GM21529 (cell line): ENCODE results near the gene ESRRA.
"Not testable (repeated sequence)": the region's sequence is repeated elsewhere in the genome, so short reads cannot be mapped to it uniquely, and the experiment has no call there.

ENCODE experiments used
- ATAC-seq: cut with Tn5 transposase; IDR thresholded peaks from one replicate; pipeline ENCODE4 v1.9.1; 2021; ENCODE audit not compliant: unreplicated experiment

The ESRRA gene

DNA sequence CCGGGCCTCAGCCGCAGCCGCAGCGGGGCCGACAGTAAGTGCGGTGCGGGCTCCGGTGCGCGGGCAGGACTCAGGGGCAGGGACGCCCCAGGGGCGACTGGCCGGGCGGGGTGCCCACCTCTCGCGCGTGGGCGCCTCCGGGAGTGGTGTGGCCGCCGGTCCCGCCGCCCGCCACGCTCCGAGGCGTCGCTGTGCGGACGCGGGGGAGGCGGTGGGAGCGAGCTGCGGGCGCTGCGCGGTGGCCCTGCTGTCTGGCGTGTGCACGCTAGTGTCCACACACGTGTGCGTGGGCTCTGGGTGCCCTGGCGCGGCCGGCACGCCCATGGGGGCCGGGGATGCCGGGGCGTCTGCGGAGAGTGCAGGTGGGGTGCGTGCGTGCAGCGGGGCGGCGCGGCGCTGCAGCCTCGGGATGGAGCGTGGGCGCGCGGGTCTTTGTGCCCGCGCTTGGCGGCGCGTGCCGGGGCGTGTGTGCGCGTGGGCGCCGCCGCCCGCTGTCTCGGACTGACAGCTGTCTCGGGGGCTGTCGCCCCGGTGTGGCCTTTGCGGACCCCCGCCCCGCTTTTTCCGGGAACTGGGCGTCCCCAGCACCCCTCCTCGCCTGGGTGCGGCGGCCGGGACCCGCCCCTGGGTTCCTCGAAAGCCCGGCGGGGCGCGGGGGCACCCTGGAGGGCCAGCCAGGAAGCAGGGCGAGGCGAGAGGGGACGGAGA is 13.4 kb upstream of the ESRRA start:
- ATAC-seq = no peak

DNA sequence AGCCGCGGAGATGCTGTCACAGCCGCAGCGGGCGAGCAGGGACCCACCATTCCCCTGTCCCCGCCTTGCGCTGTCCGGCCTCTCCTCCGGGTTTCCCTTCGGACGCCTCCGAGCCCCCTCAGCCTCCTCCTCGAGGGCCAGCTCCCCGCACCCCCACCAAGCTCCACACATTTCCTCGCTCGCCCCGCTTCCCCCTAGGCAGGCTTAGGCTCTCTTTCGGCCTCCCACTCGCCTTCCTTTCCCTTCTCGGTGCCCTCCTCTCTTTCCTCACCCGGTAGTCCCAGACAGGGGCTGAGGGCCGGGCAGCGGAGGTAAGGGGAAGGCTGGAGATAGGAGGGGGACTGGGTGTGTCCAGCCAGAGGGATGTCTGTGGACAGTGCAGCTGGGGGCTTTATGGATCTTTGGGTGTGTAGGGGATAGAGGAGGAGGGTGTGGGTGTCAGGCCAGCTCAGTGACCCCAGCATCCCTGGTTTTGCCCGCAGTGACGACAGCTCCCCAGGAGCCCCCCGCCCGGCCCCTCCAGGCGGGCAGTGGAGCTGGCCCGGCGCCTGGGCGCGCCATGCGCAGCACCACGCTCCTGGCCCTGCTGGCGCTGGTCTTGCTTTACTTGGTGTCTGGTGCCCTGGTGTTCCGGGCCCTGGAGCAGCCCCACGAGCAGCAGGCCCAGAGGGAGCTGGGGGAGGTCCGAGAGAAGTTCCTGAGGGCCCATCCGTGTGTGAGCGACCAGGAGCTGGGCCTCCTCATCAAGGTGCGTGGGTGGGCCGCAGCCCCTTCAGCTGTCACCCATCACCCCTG is 12.7 kb upstream of the ESRRA start:
- no peak for ATAC-seq

DNA sequence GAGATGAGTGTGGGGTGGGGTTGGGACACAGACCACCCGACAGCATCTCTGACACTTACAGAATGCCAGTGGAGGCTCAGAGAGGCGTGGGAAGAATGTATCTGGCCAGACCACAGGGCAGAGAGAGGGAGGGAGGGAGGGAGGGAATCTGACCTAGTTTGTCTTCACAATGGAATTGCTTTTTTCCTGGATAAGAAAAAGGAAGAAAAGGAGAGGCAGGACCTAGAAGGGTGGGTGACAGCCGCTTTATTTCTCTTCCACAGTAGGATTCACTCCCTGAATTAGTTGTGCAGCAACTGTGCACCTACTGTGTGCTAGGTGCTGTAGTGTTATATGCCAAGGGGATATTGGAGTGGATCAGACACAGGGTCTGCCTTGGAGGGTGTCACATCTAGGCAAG is 10.6 kb upstream of the ESRRA start:
- no peak for ATAC-seq

DNA sequence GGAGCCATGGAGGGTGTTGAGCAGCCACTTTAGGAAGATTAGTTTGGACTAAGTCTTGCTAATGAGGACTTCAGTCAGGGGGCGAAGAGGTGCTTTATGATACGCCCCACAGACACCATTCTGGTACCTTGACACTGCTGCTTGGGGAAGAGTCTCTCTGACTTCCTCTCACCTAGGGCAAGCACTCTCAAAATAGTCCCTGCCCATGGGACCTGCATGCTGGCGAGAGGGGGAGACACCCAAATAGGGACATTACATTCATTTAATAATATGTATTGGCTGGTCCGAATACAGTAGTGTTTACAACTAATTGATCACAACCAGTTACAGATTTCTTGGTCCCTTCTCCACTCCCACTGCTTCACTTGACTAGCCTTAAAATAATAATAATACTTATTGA is 9.6 kb upstream of the ESRRA start:
- ATAC-seq = no peak

DNA sequence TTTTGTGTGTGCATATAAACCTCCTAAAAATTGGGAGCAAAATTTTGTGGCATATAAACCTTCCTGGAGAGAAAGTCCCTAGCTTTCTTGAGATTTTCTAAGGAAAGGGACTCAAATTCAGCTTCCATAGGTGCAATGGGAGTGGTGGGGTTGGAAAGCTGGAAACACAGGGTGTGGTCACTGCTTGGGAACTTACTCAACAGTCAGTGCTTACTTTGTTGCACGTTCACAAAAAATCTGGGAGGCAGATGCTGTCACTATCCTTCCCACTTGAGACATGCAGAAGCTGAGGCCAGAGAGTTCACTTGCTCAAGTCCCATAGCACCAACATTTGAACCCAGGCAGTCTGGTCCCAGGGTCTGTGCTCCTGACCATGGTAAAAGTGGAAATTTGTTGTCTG is 9.1 kb upstream of the ESRRA start:
- no peak for ATAC-seq

DNA sequence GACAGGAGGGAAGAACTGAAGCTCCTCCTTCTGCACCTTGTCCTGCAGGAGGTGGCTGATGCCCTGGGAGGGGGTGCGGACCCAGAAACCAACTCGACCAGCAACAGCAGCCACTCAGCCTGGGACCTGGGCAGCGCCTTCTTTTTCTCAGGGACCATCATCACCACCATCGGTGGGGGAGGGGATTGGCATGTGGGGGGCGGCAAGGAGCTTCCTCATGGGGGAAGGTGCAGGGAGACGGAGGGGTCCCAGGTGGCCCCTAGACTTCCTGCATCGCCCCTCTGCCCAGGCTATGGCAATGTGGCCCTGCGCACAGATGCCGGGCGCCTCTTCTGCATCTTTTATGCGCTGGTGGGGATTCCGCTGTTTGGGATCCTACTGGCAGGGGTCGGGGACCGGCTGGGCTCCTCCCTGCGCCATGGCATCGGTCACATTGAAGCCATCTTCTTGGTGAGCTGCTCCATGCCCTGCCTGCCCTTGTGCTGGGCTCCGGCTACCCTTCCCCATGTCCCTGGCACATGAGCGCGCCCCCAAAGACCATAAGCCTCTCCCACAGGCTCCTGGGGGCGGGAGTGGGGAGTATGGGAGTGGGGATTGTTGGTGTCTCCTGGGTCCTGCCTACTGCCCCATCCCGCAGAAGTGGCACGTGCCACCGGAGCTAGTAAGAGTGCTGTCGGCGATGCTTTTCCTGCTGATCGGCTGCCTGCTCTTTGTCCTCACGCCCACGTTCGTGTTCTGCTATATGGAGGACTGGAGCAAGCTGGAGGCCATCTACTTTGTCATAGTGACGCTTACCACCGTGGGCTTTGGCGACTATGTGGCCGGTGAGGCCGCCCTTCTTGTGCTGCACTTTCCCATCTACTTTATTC is 8.3 kb upstream of the ESRRA start:
- ATAC-seq = no peak

DNA sequence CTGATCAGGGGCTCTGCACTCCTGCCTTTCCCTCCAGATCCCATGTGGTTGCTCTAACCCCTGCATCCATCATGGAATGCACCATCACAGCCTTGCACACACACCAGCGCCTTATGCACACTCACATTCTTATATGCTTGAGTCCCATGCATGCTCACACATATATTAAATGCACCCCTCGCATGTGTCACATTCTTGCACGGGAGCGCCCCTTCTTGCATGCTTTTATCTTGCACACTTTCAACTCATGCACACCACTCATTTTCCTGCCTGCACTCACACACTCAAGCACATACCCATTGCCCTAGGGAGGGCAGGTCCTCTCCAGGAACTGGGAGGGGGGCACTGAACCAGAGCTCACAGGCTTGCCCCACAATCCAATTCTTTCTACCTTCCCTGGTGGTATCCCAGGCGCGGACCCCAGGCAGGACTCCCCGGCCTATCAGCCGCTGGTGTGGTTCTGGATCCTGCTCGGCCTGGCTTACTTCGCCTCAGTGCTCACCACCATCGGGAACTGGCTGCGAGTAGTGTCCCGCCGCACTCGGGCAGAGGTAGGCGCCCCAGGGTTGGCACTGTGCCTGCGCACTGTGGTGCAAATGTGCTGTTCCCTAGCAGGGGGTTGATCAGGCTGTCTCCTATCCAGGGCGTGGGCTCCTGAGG is 7.5 kb upstream of the ESRRA start:
- no peak for ATAC-seq

DNA sequence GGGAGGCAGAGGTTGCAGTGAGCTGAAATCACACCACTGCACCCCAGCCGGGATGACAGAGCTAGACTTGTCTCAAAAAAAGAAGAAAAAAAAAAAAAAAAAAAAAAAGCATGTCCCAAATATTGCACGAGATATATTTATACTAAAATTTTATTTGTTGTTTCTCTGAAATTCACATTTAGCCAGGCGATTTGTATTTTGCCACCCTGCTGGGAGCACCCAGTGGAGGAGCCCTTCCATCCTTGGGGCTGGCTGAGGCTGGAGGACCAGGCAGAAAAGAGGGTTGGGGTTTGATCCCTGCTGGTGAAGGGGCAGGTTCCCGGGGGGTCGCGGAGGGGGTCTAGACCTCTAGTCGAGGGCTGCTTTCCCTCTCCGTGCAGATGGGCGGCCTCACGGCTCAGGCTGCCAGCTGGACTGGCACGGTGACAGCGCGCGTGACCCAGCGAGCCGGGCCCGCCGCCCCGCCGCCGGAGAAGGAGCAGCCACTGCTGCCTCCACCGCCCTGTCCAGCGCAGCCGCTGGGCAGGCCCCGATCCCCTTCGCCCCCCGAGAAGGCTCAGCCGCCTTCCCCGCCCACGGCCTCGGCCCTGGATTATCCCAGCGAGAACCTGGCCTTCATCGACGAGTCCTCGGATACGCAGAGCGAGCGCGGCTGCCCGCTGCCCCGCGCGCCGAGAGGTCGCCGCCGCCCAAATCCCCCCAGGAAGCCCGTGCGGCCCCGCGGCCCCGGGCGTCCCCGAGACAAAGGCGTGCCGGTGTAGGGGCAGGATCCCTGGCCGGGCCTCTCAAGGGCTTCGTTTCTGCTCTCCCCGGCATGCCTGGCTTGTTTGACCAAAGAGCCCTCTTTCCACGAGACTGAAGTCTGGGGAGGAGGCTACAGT is 6.1 kb upstream of the ESRRA start:
- ATAC-seq = no peak

DNA sequence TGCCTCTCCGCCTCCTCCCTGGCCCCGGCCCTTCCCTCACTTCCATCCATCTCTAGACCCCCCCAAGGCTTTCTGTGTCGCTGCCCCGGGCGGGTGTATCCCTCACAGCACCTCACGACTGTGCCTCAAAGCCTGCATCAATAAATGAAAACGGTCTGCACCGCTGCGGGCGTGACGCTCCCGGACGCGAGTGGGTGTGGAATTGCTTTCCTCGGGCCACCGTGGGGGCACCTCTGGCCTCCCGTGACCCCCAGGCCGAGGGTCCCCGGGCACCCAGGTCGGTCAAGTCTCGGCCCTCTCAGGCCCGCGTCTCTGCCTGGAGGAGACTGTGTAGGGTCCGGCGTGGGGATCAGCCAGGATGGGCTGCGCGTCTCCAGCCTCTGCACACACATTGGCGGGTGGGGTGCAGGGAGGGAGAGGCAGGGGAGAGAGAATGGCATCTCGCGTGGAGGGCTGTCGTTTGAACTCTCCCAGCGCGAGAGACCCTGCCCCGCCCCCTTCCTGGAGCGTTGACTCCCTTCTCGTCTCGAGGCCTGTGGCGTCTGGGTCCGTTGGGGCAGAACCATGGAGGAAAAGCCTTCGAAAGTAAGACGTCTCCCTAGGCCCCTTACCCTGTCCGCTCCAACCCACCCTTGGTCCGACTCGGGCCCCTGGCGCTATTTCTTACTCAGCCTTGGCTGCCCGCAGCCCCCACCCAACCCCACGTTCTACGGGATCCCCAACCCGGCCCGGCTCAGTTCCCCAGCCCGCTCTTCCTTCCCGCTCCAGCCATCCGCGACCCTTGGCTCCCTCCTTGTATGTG is 5.3 kb upstream of the ESRRA start, which contains the start of gene CATSPERZ:
Gene CATSPERZ, plus strand, starts transcription at position 512 of the 802 bp plus-strand sequence. Its CDS starts 53 bp downstream, at position 565.
- ATAC-seq = no peak

DNA sequence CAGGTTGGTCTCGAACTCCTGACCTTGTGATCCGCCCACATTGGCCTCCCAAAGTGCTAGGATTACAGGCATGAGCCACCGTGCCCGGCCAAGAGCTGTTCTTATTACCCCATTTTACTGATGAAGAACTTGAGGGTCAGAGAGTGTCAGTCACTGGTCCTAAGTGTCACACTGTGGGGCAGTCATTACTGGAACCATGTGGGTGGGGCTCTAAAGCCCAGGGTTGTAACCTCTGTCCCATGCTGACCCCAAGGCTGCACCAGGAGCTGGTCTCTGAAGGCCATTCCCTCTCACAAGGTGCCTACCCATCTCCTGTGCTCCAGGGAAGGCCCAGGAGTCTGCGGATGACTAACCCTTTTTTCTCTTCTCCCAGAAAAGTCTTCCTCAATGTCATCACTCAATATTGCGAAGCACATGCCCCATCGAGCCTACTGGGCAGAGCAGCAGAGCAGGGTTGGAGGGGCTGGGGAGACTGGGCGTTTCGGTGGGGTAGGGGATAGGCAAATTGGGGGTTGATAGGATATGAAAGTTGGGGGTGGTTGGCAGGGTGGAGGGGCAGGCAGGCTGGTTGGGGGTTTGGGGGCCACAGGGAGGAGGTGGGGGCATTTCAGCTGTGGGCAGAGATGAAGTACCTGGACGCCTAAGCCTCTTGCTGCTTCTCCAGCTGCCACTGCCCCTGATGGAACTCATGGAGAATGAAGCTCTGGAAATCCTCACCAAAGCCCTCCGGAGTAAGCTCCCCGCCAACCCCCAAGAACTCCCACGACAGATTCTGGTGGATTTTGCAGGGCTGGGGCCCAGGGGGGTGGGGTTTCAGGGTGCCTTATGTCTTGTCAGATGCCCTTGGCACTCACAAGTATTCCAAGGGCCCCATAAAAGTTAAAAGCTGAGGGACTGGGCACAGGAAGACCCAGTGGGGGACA is 2.0 kb upstream of the ESRRA start:
- ATAC-seq = no peak

DNA sequence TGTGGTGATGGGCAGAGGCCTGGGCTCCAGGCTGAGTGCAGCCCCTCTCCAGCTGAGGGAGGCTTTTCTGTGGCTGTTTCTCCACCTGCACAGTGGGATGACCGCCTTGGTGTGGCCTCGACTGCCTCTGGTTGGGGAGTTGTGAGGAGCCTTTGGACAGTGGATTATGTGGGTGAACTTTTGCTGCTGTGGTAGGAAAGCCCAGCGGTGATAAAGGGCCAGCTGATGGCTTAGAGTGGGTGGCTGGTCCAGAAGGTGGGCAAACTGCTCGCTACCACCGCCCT is 1.4 kb upstream of the ESRRA start:
- no peak for ATAC-seq

DNA sequence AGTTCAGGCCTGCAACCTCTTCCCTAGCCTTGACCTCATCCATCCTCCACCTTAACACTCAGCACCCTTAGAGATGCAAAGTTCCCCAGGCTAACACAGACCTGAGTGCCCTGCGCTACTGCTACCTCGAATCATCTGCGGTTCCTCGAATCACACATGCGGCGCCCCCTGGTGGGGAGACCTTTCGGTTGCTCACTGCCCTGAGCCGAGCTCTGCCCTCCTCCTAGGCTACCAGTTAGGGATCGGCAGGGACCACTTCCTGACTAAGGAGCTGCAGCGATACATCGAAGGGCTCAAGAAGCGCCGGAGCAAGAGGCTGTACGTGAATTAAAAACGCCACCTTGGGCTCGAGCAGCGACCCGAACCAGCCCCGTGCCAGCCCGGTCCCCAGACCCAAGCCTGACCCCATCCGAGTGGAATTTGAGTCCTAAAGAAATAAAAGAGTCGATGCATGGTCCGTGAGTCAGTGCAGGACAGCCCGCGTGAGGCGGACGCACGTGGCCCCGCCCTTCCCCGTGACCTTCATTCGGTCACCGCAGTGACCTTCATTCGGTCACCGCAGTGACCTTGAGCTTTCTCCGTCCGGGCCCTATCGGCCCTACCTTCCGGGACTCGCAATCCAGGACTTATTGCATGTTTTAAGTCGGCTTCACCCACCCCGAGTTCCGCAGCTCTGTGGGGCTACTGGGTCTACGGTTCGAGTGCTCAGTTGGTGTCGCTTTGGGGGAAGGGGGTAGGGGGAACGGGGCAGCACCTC is 830 bp upstream of the ESRRA start:
- peak; percentile 30 for ATAC-seq

DNA sequence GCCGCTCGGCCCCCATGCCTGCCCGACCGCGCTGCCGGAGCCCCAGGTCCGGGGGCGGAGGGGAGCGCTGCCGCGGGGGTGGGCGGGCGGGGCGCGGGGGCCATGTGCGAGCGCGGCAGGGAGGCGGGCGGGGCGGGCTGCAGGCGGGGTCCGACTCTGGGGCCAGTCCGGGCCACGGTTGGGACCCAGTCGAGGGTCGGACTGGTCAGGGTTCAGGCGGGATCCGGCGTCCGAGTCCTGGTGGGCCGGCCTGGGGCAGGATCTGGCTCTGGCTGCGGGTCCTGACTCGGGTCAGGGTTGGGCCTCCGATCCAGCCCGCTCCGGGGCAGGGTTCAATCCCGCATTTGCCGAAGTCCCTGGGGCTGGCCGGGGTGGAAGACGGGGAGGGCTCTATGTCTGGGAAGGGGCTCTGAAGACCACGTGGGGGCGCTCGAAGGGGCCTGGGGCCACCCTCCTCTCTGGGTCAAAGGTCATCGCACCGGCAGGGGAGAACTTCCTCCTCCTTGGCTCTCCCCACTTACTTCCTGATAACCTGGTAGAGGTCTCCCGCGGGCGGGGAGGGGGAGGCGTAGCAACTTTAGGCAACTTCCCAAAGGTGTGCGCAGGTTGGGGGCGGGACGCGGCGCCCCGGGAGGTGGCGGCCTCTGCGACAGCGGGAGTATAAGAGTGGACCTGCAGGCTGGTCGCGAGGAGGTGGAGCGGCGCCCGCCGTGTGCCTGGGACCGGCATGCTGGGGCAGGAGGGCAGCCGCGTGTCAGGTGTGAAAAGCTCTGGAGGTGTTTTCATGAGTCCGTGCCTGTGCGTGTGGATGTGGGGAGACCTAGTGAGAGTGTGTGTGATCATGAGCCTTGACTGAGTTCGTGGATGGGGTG is 603 bp downstream of the ESRRA start:
- ATAC-seq = peak; percentile 27

DNA sequence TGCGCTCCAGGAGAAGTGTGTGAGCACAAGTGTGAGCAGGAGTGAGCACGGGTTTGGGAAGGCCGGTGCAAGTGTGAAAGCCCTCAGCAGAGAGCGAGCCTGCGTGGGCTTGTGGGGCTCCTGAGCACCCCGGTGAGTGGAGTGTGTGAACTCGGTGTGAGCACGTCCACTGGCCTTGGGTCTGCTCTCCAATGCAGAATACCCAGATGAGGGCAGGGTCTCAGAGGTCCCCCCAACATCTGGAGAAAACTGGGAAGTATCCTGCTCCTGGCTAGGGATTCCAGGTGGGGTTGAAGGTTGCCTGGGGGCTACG is 1.2 kb downstream of the ESRRA start:
- ATAC-seq = no peak

DNA sequence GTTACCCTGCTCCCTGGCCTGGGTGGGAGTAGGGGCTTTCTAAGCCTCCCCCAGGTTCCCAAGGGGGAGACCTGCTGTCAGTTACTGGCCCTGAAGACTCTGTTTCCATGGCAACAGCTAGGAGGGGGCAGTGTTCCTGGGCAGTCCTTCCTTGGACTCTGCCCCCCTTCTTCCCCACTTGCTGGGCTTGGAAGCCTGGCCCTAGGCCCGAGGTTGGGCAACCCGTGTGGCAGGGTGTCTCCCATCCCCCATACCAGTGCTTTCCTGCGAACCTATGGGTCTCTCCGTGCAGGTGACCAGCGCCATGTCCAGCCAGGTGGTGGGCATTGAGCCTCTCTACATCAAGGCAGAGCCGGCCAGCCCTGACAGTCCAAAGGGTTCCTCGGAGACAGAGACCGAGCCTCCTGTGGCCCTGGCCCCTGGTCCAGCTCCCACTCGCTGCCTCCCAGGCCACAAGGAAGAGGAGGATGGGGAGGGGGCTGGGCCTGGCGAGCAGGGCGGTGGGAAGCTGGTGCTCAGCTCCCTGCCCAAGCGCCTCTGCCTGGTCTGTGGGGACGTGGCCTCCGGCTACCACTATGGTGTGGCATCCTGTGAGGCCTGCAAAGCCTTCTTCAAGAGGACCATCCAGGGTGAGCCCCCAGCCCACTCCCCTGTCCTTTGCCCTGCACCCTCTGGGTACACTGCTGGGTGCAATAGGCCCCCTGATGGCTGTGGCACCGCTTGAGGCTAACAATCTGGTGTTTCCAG is 1.7 kb downstream of the ESRRA start:
- no peak for ATAC-seq

DNA sequence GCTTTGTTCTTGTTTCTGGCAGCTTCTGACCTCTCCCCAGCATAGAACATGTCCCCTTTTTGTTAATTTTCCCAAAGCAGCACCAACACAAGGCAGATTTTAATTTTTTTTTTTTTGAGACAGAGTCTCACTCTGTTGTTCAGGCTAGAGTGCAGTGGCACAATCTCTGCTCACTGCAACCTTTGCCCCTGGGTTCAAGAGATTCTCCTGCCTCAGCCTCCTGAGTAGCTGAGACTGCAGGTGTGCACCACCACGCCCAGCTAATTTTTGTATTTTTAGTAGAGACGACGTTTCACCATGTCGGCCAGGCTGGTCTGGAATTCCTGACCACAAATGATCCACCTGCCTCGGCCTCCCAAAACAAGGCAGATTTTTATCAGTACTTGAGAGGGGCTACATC is 2.5 kb downstream of the ESRRA start:
- ATAC-seq = not testable (repeated sequence)
